Inflammatory macrophage treated with lipopolysaccharide for 1 hour (primary cell): ENCODE measurements around the gene CCDC179.

Source experiments
- DNase-seq, 2 donors: peaks; one replicate each; pipeline ENCODE4 v3.0.0-alpha.2; 2020 to 2022

Gene CCDC179

GRCh38 chr11:22807855-22808570 lies 52.3 kb downstream of the CCDC179 start:
- DNase-seq: no peak

- no peak for DNase-seq
These were observed 52.9 kb downstream of the CCDC179 start for GRCh38 chr11:22807391-22807790.

- no peak for DNase-seq
These were observed 57.4 kb downstream of the CCDC179 start for GRCh38 chr11:22802861-22803260.

- no peak for DNase-seq
These were observed 59.8 kb downstream of the CCDC179 start for GRCh38 chr11:22800482-22800881.

GRCh38 chr11:22798901-22799300 lies 61.4 kb downstream of the CCDC179 start:
- DNase-seq: no peak

- no peak for DNase-seq
These were observed 63.2 kb downstream of the CCDC179 start for GRCh38 chr11:22797047-22797446.
